GM19452 (cell line): Measurements from ENCODE around the gene PRKCI.
"Not testable (repeated sequence)": the region's sequence is repeated elsewhere in the genome, so short reads cannot be mapped to it uniquely, and the experiment has no call there.

Source experiments
- ATAC-seq: cut with Tn5 transposase; IDR thresholded peaks from one replicate; pipeline ENCODE4 v1.9.1; 2021; ENCODE audit not compliant: unreplicated experiment

PRKCI gene

GRCh38 chr3:170338690-170339340 lies 116.6 kb downstream of the PRKCI start:
- no peak for ATAC-seq

- not testable (repeated sequence) for ATAC-seq
Observed at GRCh38 chr3:170342273-170342672, 120.0 kb downstream of the PRKCI start.

GRCh38 chr3:170343859-170344258 lies 121.6 kb downstream of the PRKCI start:
- ATAC-seq = not testable (repeated sequence)

- ATAC-seq = no peak
Observed at GRCh38 chr3:170344971-170345370, 122.7 kb downstream of the PRKCI start.

- no peak for ATAC-seq
Observed at GRCh38 chr3:170346481-170347392, 124.5 kb downstream of the PRKCI start.

GRCh38 chr3:170350515-170351413 lies 128.5 kb downstream of the PRKCI start:
- ATAC-seq = peak; percentile 40

- ATAC-seq = no peak
Observed at GRCh38 chr3:170352936-170353335, 130.7 kb downstream of the PRKCI start.

GRCh38 chr3:170353485-170353884 lies 131.3 kb downstream of the PRKCI start:
- no peak for ATAC-seq

- ATAC-seq = no peak
Observed at GRCh38 chr3:170354760-170355159, 132.5 kb downstream of the PRKCI start.
